ENCODE results near the gene PRKAR2B. TPM values are rescaled to one million over a fixed set of nuclear protein-coding genes. Genes with fewer than 3 reads are reported as not detected.

PRKAR2B gene
- total and polyA plus RNA-seq, 4 donors: 0.88 to 41.8 (median 1.6) TPM

DNA sequence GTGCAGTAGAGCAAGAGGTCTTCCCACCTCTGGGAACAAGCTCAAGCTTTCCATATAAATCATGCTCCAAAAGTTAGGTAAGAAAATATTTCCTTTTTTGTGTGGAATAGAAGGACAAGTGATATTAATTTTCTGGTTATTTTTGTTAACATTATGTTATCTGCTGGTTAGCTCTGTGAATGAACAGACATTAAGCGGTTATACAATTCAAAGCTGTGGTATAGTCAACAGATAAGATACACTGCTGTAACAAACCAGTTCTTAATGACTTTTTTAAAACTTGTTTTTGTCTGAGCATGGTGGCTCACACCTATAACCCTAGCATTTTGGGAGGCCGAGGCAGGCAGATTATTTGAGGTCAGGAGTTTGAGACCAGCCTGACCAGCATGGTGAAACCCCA, 43.0 kb upstream of the PRKAR2B start:
- Histone ChIP-seq H3K4me3 (ENCODE audit: low read depth in 1 of 3, low read length in 3 of 3) (no peak overlapping the region), H3K9ac (ENCODE audit: low read depth in 1 of 2, low read length in 2 of 2) (no peak overlapping the region), H3K27ac (ENCODE audit: low read depth in 1 of 2, low read length in 2 of 2) (no peak overlapping the region), H3K36me3 (ENCODE audit: control insufficient read depth in 4 of 4, insufficient read depth in 3 of 4, low read depth in 1 of 4, low read length in 3 of 4) (no peaks in the 10 kb centered on the region), H3K4me1 (ENCODE audit: control insufficient read depth in 4 of 4, insufficient read depth in 4 of 4, low read length in 3 of 4) (no peaks in the 10 kb centered on the region), H3K27me3 (ENCODE audit: control insufficient read depth in 4 of 4, insufficient read depth in 4 of 4, low read length in 3 of 4) (no peaks in the 10 kb centered on the region), H3K9me3 (ENCODE audit: control insufficient read depth in 4 of 4, low read length in 3 of 4) (no peaks in the 10 kb centered on the region)
- no peak for DNase-seq (ENCODE audit: low spot score)
- TF ChIP-seq EGR1 (IDR thresholded peaks at IDR 0.05; ENCODE audit: low read depth in 2 of 2) (no peak), SP1 (IDR thresholded peaks at IDR 0.05) (no peak), RXRA (IDR thresholded peaks at IDR 0.05) (no peak), FOXA2 (IDR thresholded peaks at IDR 0.05) (no peak), JUND (IDR thresholded peaks at IDR 0.05) (no peak), RAD21 (IDR thresholded peaks at IDR 0.05) (no peak), HNF4G (IDR thresholded peaks at IDR 0.05) (no peak), YY1 (IDR thresholded peaks at IDR 0.05) (no peak), HNF4A (conservative IDR thresholded peaks at IDR 0.05) (no peak), GABPA (IDR thresholded peaks at IDR 0.05 in 1 of 2, conservative IDR thresholded peaks at IDR 0.05 in 1 of 2) (no peak), TAF1 (conservative IDR thresholded peaks at IDR 0.05) (no peak)
- TF ChIP-seq, protein P1, sequence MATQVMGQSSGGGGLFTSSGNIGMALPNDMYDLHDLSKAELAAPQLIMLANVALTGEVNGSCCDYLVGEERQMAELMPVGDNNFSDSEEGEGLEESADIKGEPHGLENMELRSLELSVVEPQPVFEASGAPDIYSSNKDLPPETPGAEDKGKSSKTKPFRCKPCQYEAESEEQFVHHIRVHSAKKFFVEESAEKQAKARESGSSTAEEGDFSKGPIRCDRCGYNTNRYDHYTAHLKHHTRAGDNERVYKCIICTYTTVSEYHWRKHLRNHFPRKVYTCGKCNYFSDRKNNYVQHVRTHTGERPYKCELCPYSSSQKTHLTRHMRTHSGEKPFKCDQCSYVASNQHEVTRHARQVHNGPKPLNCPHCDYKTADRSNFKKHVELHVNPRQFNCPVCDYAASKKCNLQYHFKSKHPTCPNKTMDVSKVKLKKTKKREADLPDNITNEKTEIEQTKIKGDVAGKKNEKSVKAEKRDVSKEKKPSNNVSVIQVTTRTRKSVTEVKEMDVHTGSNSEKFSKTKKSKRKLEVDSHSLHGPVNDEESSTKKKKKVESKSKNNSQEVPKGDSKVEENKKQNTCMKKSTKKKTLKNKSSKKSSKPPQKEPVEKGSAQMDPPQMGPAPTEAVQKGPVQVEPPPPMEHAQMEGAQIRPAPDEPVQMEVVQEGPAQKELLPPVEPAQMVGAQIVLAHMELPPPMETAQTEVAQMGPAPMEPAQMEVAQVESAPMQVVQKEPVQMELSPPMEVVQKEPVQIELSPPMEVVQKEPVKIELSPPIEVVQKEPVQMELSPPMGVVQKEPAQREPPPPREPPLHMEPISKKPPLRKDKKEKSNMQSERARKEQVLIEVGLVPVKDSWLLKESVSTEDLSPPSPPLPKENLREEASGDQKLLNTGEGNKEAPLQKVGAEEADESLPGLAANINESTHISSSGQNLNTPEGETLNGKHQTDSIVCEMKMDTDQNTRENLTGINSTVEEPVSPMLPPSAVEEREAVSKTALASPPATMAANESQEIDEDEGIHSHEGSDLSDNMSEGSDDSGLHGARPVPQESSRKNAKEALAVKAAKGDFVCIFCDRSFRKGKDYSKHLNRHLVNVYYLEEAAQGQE (IDR thresholded peaks at IDR 0.05): no peak
- TF ChIP-seq, protein P2, sequence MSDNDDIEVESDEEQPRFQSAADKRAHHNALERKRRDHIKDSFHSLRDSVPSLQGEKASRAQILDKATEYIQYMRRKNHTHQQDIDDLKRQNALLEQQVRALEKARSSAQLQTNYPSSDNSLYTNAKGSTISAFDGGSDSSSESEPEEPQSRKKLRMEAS (IDR thresholded peaks at IDR 0.05): no peak
- TF ChIP-seq, protein P3, sequence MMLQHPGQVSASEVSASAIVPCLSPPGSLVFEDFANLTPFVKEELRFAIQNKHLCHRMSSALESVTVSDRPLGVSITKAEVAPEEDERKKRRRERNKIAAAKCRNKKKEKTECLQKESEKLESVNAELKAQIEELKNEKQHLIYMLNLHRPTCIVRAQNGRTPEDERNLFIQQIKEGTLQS (IDR thresholded peaks at IDR 0.05): no peak
- TF ChIP-seq, protein P4, sequence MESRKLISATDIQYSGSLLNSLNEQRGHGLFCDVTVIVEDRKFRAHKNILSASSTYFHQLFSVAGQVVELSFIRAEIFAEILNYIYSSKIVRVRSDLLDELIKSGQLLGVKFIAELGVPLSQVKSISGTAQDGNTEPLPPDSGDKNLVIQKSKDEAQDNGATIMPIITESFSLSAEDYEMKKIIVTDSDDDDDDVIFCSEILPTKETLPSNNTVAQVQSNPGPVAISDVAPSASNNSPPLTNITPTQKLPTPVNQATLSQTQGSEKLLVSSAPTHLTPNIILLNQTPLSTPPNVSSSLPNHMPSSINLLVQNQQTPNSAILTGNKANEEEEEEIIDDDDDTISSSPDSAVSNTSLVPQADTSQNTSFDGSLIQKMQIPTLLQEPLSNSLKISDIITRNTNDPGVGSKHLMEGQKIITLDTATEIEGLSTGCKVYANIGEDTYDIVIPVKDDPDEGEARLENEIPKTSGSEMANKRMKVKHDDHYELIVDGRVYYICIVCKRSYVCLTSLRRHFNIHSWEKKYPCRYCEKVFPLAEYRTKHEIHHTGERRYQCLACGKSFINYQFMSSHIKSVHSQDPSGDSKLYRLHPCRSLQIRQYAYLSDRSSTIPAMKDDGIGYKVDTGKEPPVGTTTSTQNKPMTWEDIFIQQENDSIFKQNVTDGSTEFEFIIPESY (IDR thresholded peaks at IDR 0.05): no peak
- 91% methylated on average over 2 of the region's 2 CpGs for WGBS

DNA sequence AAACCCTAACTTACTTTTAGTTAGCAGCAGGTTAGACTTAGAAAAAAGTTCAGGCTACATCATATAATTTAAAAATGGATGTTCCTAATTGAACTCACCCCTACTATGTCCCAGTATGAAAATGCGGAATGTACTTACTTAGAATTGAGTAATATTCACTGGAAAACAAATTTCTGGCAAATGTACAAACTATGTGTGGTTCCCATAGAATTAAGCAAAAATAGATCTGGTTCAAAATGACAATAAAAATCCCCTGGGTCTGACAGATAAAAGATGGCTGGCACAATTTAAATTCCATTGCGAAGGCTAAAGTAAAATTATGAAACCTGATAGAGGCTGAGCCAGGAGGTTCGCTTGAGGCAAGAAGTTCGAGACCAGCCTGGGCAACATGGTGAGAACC, 42.4 kb upstream of the PRKAR2B start:
- H3K4me1 ChIP-seq (ENCODE audit: control insufficient read depth in 4 of 4, insufficient read depth in 4 of 4, low read length in 3 of 4): no peaks in the 10 kb centered on the region
- H3K9ac ChIP-seq (ENCODE audit: low read depth in 1 of 2, low read length in 2 of 2): no peak overlapping the region
- WGBS: 92% methylated on average over 4 of the region's 4 CpGs
- no peak for DNase-seq (ENCODE audit: low spot score)
- no peak overlapping the region for H3K4me3 ChIP-seq (ENCODE audit: low read depth in 1 of 3, low read length in 3 of 3)
- no peak overlapping the region for H3K27ac ChIP-seq (ENCODE audit: low read depth in 1 of 2, low read length in 2 of 2)
- H3K36me3 ChIP-seq (ENCODE audit: control insufficient read depth in 4 of 4, insufficient read depth in 3 of 4, low read depth in 1 of 4, low read length in 3 of 4): no peaks in the 10 kb centered on the region
- H3K9me3 ChIP-seq (ENCODE audit: control insufficient read depth in 4 of 4, low read length in 3 of 4): no peaks in the 10 kb centered on the region
- H3K27me3 ChIP-seq (ENCODE audit: control insufficient read depth in 4 of 4, insufficient read depth in 4 of 4, low read length in 3 of 4): no peaks in the 10 kb centered on the region
- TF ChIP-seq, protein P5, sequence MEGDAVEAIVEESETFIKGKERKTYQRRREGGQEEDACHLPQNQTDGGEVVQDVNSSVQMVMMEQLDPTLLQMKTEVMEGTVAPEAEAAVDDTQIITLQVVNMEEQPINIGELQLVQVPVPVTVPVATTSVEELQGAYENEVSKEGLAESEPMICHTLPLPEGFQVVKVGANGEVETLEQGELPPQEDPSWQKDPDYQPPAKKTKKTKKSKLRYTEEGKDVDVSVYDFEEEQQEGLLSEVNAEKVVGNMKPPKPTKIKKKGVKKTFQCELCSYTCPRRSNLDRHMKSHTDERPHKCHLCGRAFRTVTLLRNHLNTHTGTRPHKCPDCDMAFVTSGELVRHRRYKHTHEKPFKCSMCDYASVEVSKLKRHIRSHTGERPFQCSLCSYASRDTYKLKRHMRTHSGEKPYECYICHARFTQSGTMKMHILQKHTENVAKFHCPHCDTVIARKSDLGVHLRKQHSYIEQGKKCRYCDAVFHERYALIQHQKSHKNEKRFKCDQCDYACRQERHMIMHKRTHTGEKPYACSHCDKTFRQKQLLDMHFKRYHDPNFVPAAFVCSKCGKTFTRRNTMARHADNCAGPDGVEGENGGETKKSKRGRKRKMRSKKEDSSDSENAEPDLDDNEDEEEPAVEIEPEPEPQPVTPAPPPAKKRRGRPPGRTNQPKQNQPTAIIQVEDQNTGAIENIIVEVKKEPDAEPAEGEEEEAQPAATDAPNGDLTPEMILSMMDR (IDR thresholded peaks at IDR 0.05; ENCODE audit: low read depth, low read length, missing input control): no peak
- TF ChIP-seq, protein P2 (IDR thresholded peaks at IDR 0.05): no peak
- TF ChIP-seq JUND (IDR thresholded peaks at IDR 0.05) (no peak), NR2F2 (IDR thresholded peaks at IDR 0.05) (no peak), HNF4A (conservative IDR thresholded peaks at IDR 0.05) (no peak), EGR1 (IDR thresholded peaks at IDR 0.05; ENCODE audit: low read depth in 2 of 2) (no peak), FOXA2 (IDR thresholded peaks at IDR 0.05) (no peak), RXRA (IDR thresholded peaks at IDR 0.05) (no peak), TAF1 (conservative IDR thresholded peaks at IDR 0.05) (no peak), GABPA (IDR thresholded peaks at IDR 0.05 in 1 of 2, conservative IDR thresholded peaks at IDR 0.05 in 1 of 2) (no peak), FOXA1 (IDR thresholded peaks at IDR 0.05) (no peak), RAD21 (IDR thresholded peaks at IDR 0.05) (no peak), HNF4G (IDR thresholded peaks at IDR 0.05) (no peak), SP1 (IDR thresholded peaks at IDR 0.05) (no peak)
- TF ChIP-seq, protein P3 (IDR thresholded peaks at IDR 0.05): no peak
- TF ChIP-seq, protein P1 (IDR thresholded peaks at IDR 0.05): no peak
